LNCaP clone FGC (cell line): ENCODE results near the gene CLEC10A.
"Not testable (repeated sequence)": the region's sequence is repeated elsewhere in the genome, so short reads cannot be mapped to it uniquely, and the experiment has no call there.

Source experiments
- DNase-seq: peaks from one replicate; pipeline ENCODE4 v3.0.0-alpha.2; 2011; ENCODE audit warnings: low read depth
- H3K4me3 ChIP-seq: 2 replicates; pipeline ENCODE4 v1.5.1; 2011; ENCODE audit warnings: mild to moderate bottlenecking, low read depth, low read length, control low read depth
- TF ChIP-seq, protein P1 (sequence below): IDR thresholded peaks from 2 replicates; pipeline ENCODE4 v1.5.1; 2012; ENCODE audit warnings: mild to moderate bottlenecking; ENCODE audit not compliant: control insufficient read depth, insufficient read depth; ENCODE audit errors: extremely low read depth

Gene CLEC10A

GRCh38 chr17:7064261-7064660 lies 15.8 kb downstream of the CLEC10A start:
- no peak for DNase-seq

DNA sequence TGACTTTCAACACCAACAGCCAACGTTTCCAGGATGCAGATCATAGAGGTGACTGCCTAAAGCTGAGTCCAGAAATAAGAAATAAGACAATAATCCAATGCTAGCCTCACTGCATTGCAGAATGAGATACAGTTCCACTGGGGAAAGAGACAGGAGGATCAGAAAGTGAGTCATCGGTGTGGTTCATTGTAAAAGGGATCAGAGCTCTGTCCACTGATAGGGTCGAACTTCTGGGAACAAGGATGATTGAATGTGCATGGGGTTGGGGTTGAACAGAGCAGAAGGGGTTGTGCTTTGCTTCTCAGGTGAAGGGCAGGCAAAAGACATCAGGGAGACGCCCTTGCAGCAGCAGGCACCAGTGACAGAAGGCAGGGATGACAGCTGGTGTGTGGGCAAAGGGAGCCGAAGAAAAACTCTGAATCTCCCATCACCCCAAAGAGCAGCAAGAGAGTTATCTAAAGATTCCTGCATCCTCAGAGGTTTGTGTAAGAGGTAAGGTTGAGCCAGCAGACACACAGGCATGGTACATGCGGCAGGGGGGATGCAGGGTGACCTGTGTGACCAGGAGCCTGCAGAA lies 16.4 kb downstream of the CLEC10A start:
- H3K4me3 ChIP-seq: no peak overlapping the region
- TF ChIP-seq, protein P1, sequence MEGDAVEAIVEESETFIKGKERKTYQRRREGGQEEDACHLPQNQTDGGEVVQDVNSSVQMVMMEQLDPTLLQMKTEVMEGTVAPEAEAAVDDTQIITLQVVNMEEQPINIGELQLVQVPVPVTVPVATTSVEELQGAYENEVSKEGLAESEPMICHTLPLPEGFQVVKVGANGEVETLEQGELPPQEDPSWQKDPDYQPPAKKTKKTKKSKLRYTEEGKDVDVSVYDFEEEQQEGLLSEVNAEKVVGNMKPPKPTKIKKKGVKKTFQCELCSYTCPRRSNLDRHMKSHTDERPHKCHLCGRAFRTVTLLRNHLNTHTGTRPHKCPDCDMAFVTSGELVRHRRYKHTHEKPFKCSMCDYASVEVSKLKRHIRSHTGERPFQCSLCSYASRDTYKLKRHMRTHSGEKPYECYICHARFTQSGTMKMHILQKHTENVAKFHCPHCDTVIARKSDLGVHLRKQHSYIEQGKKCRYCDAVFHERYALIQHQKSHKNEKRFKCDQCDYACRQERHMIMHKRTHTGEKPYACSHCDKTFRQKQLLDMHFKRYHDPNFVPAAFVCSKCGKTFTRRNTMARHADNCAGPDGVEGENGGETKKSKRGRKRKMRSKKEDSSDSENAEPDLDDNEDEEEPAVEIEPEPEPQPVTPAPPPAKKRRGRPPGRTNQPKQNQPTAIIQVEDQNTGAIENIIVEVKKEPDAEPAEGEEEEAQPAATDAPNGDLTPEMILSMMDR: no peak
- DNase-seq: no peak

More at GRCh38 chr17:7064261-7064660, 15.8 kb downstream of the CLEC10A start:
- TF ChIP-seq, protein P1: no peak
- H3K4me3 ChIP-seq: no peak overlapping the region

- TF ChIP-seq, protein P1: no peak
- H3K4me3 ChIP-seq: no peak overlapping the region
- no peak for DNase-seq
Observed at GRCh38 chr17:7060165-7060891, 19.7 kb downstream of the CLEC10A start.

DNA sequence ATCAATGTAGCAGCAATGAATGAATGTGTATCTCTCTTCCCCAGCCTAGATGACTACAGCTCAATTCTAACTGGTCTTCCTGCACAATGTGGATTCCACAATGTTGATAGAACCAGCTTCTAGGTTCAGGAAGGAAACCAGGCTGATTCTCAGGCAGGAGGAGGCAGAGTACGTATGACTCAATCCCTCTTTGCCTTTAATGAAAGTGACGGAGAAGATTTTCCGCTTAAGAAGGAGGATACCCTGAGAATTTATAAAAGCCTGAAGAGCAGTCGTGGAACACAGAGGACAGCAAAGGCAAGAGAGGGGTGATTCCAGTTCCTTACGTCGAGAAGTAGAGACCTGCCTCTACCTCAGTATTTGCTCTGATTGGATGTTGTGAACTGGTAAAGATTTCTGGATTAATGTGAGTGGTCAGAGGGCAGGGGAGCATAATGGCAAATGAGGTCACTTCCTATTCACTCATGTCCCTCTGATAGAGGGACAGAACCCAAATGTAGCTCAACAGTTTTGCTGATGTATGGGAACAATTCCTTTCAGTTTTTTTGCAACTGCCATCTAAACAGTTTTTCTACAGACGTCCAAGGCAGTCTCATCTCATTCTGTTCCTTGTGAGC lies 21.1 kb downstream of the CLEC10A start:
- TF ChIP-seq, protein P1: no peak
- H3K4me3 ChIP-seq: no peak overlapping the region
- no peak for DNase-seq

GRCh38 chr17:7056386-7056785 lies 23.7 kb downstream of the CLEC10A start:
- H3K4me3 ChIP-seq: no peak overlapping the region
- DNase-seq: no peak
- TF ChIP-seq, protein P1: no peak

DNA sequence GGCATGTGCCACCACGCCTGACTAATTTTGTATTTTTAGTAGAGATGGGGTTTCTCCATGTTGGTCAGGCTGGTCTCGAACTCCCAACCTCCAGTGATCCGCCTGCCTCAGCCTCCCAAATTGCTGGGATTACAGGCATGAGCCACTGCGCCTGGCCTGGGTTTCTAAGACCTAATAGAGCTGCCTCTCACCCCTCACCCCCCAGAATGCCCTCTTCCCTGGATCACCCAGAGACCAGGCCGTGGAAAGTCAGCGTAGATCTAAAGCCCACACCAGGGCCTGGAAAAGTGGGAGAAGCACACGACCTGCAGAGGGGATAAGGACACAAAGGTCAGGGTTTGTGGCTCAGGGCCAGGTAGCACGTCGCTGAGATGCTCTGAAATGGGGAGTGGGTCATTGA lies 29.5 kb downstream of the CLEC10A start:
- not testable (repeated sequence) for DNase-seq, H3K4me3 ChIP-seq

DNA sequence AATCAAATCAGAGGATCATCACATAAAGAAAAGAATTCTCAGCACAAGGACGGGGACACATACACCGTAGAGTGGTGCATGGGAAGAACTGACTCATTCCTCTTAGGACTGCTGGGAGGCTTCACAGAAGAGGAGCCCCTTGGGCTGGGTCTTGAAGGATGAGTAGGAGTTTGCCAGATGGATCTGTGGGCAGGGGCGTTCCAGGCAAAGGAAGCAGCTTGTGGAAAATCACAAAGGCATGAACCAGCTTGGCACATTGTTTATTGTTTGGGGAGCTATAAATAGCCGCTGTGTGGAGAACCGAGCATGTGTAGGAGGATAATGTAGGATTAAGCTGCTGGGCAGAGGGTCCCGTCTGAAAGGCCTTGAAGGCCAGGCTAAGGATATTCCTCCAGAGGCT lies 31.1 kb downstream of the CLEC10A start:
- DNase-seq: no peak
- no peak overlapping the region for H3K4me3 ChIP-seq
- TF ChIP-seq, protein P1: no peak
